HPDE6-E6E7 (cell line): Measurements from ENCODE around the gene CAMKV.
A peak's percentile ranks its signal among the peaks of the same experiment; 100 is the strongest.

Experiments
- DNase-seq: peaks from one replicate; pipeline ENCODE4 v3.0.0; 2011; ENCODE audit warnings: missing footprints; ENCODE audit errors: extremely low spot score

CAMKV gene

GRCh38 chr3:49895791-49896190, 26.1 kb upstream of the CAMKV start:
- DNase-seq = no peak

GRCh38 chr3:49889296-49889695, 19.6 kb upstream of the CAMKV start:
- no peak for DNase-seq

- DNase-seq = no peak
Observed at GRCh38 chr3:49886922-49887265, 17.2 kb upstream of the CAMKV start.

- DNase-seq = no peak
Observed at GRCh38 chr3:49883998-49884397, 14.3 kb upstream of the CAMKV start.

GRCh38 chr3:49882166-49882565, 12.5 kb upstream of the CAMKV start:
- DNase-seq = no peak

- DNase-seq = no peak
Observed at GRCh38 chr3:49880581-49881315, 11.0 kb upstream of the CAMKV start.

GRCh38 chr3:49879721-49880120, 10.0 kb upstream of the CAMKV start:
- no peak for DNase-seq

- DNase-seq = no peak
Observed at GRCh38 chr3:49878686-49879085, 9.0 kb upstream of the CAMKV start.

- DNase-seq = no peak
Observed at GRCh38 chr3:49877716-49878115, 8.0 kb upstream of the CAMKV start.

GRCh38 chr3:49876567-49876966, 6.9 kb upstream of the CAMKV start:
- DNase-seq = no peak

- DNase-seq = no peak
Observed at GRCh38 chr3:49873623-49874022, 3.9 kb upstream of the CAMKV start.

GRCh38 chr3:49872801-49873281, 3.1 kb upstream of the CAMKV start:
- DNase-seq = no peak

GRCh38 chr3:49871531-49872153, 1.9 kb upstream of the CAMKV start:
- no peak for DNase-seq

- DNase-seq = no peak
Observed at GRCh38 chr3:49868862-49869466, 742 bp downstream of the CAMKV start.

- DNase-seq = no peak
Observed at GRCh38 chr3:49867871-49868321, 1.8 kb downstream of the CAMKV start.

- DNase-seq = no peak
Observed at GRCh38 chr3:49867400-49867799, 2.3 kb downstream of the CAMKV start.

GRCh38 chr3:49865198-49865784, 4.4 kb downstream of the CAMKV start:
- DNase-seq = no peak

GRCh38 chr3:49864505-49864904, 5.2 kb downstream of the CAMKV start:
- no peak for DNase-seq

- no peak for DNase-seq
Observed at GRCh38 chr3:49859576-49860305, 10.0 kb downstream of the CAMKV start.

- peak; percentile 75 for DNase-seq
Observed at GRCh38 chr3:49856181-49857005, 13.3 kb downstream of the CAMKV start, which contains the start of gene TRAIP. TSS of gene TRAIP (minus strand) at chr3:49856564. CDS start at chr3:49856453, 111 bp downstream.

- DNase-seq = no peak
Observed at GRCh38 chr3:49855662-49856061, 14.0 kb downstream of the CAMKV start.
